Skeletal muscle satellite cell (primary cell): ENCODE data around the gene DHX38.

Source experiments
- H3K27me3 ChIP-seq: 2 replicates; pipeline ENCODE4 v1.7.0; 2013; ENCODE audit warnings: low read length; ENCODE audit not compliant: control insufficient read depth, insufficient read depth
- H3K36me3 ChIP-seq: 2 replicates; pipeline ENCODE4 v1.7.0; 2013; ENCODE audit warnings: mild to moderate bottlenecking, control low read depth, low read length; ENCODE audit not compliant: insufficient read depth
- H3K4me1 ChIP-seq: 2 replicates; pipeline ENCODE4 v1.7.0; 2013; ENCODE audit warnings: low read length; ENCODE audit not compliant: control insufficient read depth, insufficient read depth
- H3K4me2 ChIP-seq: 2 replicates; pipeline ENCODE4 v1.7.0; 2013; ENCODE audit warnings: mild to moderate bottlenecking, low read length
- H3K4me3 ChIP-seq: 2 replicates; pipeline ENCODE4 v1.7.0; 2013; ENCODE audit warnings: low read length
- H3K9ac ChIP-seq: 2 replicates; pipeline ENCODE4 v1.7.0; 2013; ENCODE audit warnings: mild to moderate bottlenecking, low read depth, low read length, moderate library complexity
- H3K9me3 ChIP-seq: replicated peaks from 2 replicates; pipeline ENCODE4 v1.7.0; 2013; ENCODE audit warnings: mild to moderate bottlenecking, control low read depth, low read length

DHX38 gene

GRCh38 chr16:72091217-72091616, 2.4 kb upstream of the DHX38 start:
- H3K4me3 ChIP-seq = no peak overlapping the region
- no peak overlapping the region for H3K4me2 ChIP-seq
- no peak overlapping the region for H3K9ac ChIP-seq
- H3K9me3 ChIP-seq = no peaks in the 10 kb centered on the region
- H3K4me1 ChIP-seq = peaks cover 25% of the 10 kb centered on the region
- H3K36me3 ChIP-seq = peaks cover 39% of the 10 kb centered on the region
- H3K27me3 ChIP-seq = no peaks in the 10 kb centered on the region

GRCh38 chr16:72092832-72093447, 707 bp upstream of the DHX38 start:
- Histone ChIP-seq H3K27me3 (no peaks in the 10 kb centered on the region), H3K4me3 (peak overlapping the region; percentile 86), H3K9ac (peak overlapping the region; percentile 88), H3K4me1 (peaks cover 25% of the 10 kb centered on the region), H3K9me3 (no peaks in the 10 kb centered on the region), H3K36me3 (peaks cover 43% of the 10 kb centered on the region), H3K4me2 (peak overlapping the region; percentile 87)

DNA sequence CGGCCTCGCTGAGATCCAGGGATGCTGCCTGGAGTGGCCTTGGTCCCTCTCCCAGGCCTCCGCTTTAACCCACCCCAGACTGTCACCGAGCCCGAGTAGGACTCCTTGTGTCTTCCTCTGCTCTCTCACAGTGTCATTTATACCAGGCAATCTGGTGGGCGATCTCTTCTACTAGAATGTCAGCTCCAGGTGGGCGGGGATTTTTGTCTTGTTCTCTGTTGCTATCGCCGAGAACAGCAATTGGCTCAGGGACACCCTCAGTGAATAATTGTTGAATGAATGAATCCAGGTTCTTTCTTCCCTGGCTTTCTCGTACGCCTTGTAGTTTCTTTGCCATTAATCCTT, 591 bp downstream of the DHX38 start:
- Histone ChIP-seq H3K4me2 (peak overlapping the region; percentile 95), H3K9me3 (no peaks in the 10 kb centered on the region), H3K4me3 (peak overlapping the region; percentile 86), H3K4me1 (peaks cover 25% of the 10 kb centered on the region), H3K36me3 (peaks cover 42% of the 10 kb centered on the region), H3K27me3 (no peaks in the 10 kb centered on the region), H3K9ac (peak overlapping the region; percentile 97)

- Histone ChIP-seq H3K27me3 (no peaks in the 10 kb centered on the region), H3K4me3 (no peak overlapping the region), H3K4me2 (no peak overlapping the region), H3K9ac (no peak overlapping the region), H3K9me3 (no peaks in the 10 kb centered on the region), H3K4me1 (peaks cover 13% of the 10 kb centered on the region), H3K36me3 (peaks cover 77% of the 10 kb centered on the region)
These were observed 5.3 kb downstream of the DHX38 start for GRCh38 chr16:72098936-72099335.

DNA sequence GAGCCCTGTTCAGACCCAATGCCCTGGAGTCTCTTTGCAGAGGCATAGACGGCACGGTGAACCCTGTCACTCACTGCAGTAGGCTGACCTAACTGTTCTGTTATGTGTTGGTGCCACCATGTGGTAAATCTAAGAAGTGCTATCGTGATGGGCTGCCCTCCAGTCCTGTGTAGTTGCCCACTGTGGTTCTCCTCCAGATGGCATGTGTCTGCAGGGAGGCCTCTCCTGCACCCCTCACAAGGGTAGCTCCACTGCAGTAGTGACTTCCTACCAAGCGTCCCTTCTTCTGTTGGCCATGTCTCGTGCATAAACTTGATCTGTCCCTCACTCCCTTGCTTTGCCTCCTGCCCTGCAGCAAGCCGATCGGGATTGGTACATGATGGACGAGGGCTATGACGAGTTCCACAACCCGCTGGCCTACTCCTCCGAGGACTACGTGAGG, 5.8 kb downstream of the DHX38 start:
- peaks cover 12% of the 10 kb centered on the region for H3K4me1 ChIP-seq
- no peaks in the 10 kb centered on the region for H3K9me3 ChIP-seq
- H3K4me2 ChIP-seq = no peak overlapping the region
- no peak overlapping the region for H3K9ac ChIP-seq
- H3K36me3 ChIP-seq = peaks cover 82% of the 10 kb centered on the region
- H3K4me3 ChIP-seq = no peak overlapping the region
- no peaks in the 10 kb centered on the region for H3K27me3 ChIP-seq

- H3K27me3 ChIP-seq = no peaks in the 10 kb centered on the region
- no peak overlapping the region for H3K4me2 ChIP-seq
- no peak overlapping the region for H3K4me3 ChIP-seq
- no peaks in the 10 kb centered on the region for H3K9me3 ChIP-seq
- H3K4me1 ChIP-seq = no peaks in the 10 kb centered on the region
- H3K9ac ChIP-seq = no peak overlapping the region
- H3K36me3 ChIP-seq = peaks cover 96% of the 10 kb centered on the region
These were observed 7.5 kb downstream of the DHX38 start for GRCh38 chr16:72101195-72101594.

DNA sequence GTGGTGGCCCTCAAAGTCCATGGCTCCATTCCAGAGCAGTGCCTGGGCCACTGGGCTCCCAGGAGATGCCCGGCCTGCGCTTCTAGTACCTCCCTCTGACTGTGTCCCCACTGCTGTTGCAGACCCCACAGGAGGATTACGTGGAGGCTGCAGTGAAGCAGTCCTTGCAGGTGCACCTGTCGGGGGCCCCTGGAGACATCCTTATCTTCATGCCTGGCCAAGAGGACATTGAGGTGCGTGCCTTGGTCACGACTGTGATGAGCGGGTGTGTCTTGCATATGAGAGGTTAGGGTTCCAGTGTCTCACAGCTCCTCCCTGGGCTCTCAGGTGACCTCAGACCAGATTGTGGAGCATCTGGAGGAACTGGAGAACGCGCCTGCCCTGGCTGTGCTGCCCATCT, 11.3 kb downstream of the DHX38 start:
- no peak overlapping the region for H3K4me2 ChIP-seq
- H3K4me1 ChIP-seq = no peaks in the 10 kb centered on the region
- H3K27me3 ChIP-seq = no peaks in the 10 kb centered on the region
- H3K36me3 ChIP-seq = peaks cover 94% of the 10 kb centered on the region
- H3K9ac ChIP-seq = no peak overlapping the region
- no peak overlapping the region for H3K4me3 ChIP-seq
- H3K9me3 ChIP-seq = no peaks in the 10 kb centered on the region

GRCh38 chr16:72105978-72106377, 12.3 kb downstream of the DHX38 start:
- H3K4me3 ChIP-seq = no peak overlapping the region
- H3K36me3 ChIP-seq = peaks cover 94% of the 10 kb centered on the region
- H3K9me3 ChIP-seq = no peaks in the 10 kb centered on the region
- H3K27me3 ChIP-seq = no peaks in the 10 kb centered on the region
- no peaks in the 10 kb centered on the region for H3K4me1 ChIP-seq
- H3K9ac ChIP-seq = no peak overlapping the region
- no peak overlapping the region for H3K4me2 ChIP-seq

DNA sequence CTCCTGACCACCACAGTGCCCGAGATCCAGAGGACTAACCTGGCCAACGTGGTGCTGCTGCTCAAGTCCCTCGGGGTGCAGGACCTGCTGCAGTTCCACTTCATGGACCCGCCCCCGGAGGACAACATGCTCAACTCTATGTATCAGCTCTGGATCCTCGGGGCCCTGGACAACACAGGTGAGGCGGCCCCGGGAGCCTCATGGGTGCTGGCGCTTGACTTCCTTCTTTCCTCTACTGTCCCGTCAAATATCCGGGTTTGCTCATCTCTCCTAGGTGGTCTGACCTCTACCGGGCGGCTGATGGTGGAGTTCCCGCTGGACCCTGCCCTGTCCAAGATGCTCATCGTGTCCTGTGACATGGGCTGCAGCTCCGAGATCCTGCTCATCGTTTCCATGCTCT, 13.7 kb downstream of the DHX38 start:
- no peak overlapping the region for H3K4me2 ChIP-seq
- no peaks in the 10 kb centered on the region for H3K27me3 ChIP-seq
- H3K9me3 ChIP-seq = no peaks in the 10 kb centered on the region
- H3K9ac ChIP-seq = no peak overlapping the region
- H3K4me1 ChIP-seq = no peaks in the 10 kb centered on the region
- peaks cover 94% of the 10 kb centered on the region for H3K36me3 ChIP-seq
- H3K4me3 ChIP-seq = no peak overlapping the region

DNA sequence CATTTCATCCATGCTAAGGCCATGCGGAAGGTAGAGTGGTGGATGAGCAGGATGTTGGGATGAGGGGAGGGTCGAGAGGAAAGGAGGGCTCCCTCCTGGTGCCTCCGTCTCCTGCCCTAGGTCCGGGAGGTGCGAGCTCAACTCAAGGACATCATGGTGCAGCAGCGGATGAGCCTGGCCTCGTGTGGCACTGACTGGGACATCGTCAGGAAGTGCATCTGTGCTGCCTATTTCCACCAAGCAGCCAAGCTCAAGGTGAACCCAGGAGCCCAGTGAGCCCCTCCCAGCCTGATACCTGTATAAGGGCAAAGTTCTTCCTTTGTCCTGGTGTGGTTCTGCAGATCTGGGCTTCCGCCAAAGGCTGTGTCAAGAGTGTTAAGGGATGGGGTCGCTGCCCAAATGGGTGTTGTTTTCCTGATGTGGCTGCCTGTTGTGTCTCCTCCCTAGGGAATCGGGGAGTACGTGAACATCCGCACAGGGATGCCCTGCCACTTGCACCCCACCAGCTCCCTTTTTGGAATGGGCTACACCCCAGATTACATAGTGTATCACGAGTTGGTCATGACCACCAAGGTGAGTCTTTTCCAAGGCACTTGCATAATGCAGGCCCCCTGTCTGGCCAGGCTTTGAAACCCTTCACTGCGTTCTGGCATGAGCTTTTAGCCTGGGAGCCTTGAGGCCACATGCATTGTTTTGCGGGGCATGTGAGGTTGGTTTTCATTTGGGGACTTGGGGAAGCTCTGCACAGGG, 14.9 kb downstream of the DHX38 start:
- Histone ChIP-seq H3K4me2 (no peak overlapping the region), H3K36me3 (peaks cover 92% of the 10 kb centered on the region), H3K4me3 (no peak overlapping the region), H3K9me3 (no peaks in the 10 kb centered on the region), H3K9ac (no peak overlapping the region), H3K27me3 (no peaks in the 10 kb centered on the region), H3K4me1 (no peaks in the 10 kb centered on the region)

GRCh38 chr16:72109300-72109699, 15.7 kb downstream of the DHX38 start:
- no peaks in the 10 kb centered on the region for H3K27me3 ChIP-seq
- H3K4me2 ChIP-seq = no peak overlapping the region
- H3K9me3 ChIP-seq = no peaks in the 10 kb centered on the region
- no peaks in the 10 kb centered on the region for H3K4me1 ChIP-seq
- H3K36me3 ChIP-seq = peaks cover 86% of the 10 kb centered on the region
- no peak overlapping the region for H3K4me3 ChIP-seq
- H3K9ac ChIP-seq = no peak overlapping the region

- H3K4me3 ChIP-seq = no peak overlapping the region
- no peaks in the 10 kb centered on the region for H3K9me3 ChIP-seq
- no peak overlapping the region for H3K9ac ChIP-seq
- no peaks in the 10 kb centered on the region for H3K27me3 ChIP-seq
- H3K36me3 ChIP-seq = peaks cover 78% of the 10 kb centered on the region
- H3K4me1 ChIP-seq = no peaks in the 10 kb centered on the region
- H3K4me2 ChIP-seq = no peak overlapping the region
These were observed 16.4 kb downstream of the DHX38 start for GRCh38 chr16:72109966-72110530.
